HepG2 (cell line): ENCODE data around the gene LTB4R2. TPM values are rescaled to one million over a fixed set of nuclear protein-coding genes. Genes with fewer than 3 reads are reported as not detected.

Source experiments
- ASH2L ChIP-seq: fragments of 300-600, 200-600 bp; sonication (generic); IDR thresholded peaks from 2 replicates; pipeline ENCODE4 v1.7.0; 2017; ENCODE audit warnings: low read depth, mild to moderate bottlenecking, moderate library complexity, mixed read lengths, low read length; ENCODE audit not compliant: insufficient read length
- ATF1 ChIP-seq: IDR thresholded peaks from 2 replicates; pipeline ENCODE4 v1.6.1; 2016; ENCODE audit warnings: mild to moderate bottlenecking, control low read depth
- BHLHE40 ChIP-seq: IDR thresholded peaks from 2 replicates; pipeline ENCODE4 v1.6.1; 2011; ENCODE audit warnings: low read length, improper control_type of control experiment
- BRCA1 ChIP-seq: sonication (generic); formaldehyde crosslinking; IDR thresholded peaks from 2 replicates; pipeline ENCODE4 v1.4.0; 2020; ENCODE audit warnings: missing genetic modification reagents
- GZF1 ChIP-seq: sonication (generic); formaldehyde crosslinking; IDR thresholded peaks from 2 replicates; pipeline ENCODE4 v1.5.1; 2020; ENCODE audit warnings: mild to moderate bottlenecking, missing genetic modification reagents
- KAT7 ChIP-seq: IDR thresholded peaks from 2 replicates; pipeline ENCODE4 v1.6.1; 2018; ENCODE audit warnings: borderline replicate concordance, missing compliant biosample characterization
- NCOA2 ChIP-seq: sonication (generic); formaldehyde crosslinking; IDR thresholded peaks from 2 replicates; pipeline ENCODE4 v1.8.0; 2022; ENCODE audit warnings: inconsistent platforms
- POGZ ChIP-seq: sonication (generic); formaldehyde crosslinking; IDR thresholded peaks from 2 replicates; pipeline ENCODE4 v1.4.0; 2020; ENCODE audit warnings: mild to moderate bottlenecking, missing genetic modification reagents
- RFX3 ChIP-seq: IDR thresholded peaks from 2 replicates; pipeline ENCODE4 v1.6.1; 2016; ENCODE audit warnings: missing biosample characterization, missing genetic modification reagents
- ZIK1 ChIP-seq: sonication (generic); formaldehyde crosslinking; IDR thresholded peaks from 2 replicates; pipeline ENCODE4 v1.5.0; 2020; ENCODE audit warnings: mild to moderate bottlenecking, low read depth, missing genetic modification reagents, borderline replicate concordance
- polyA plus RNA-seq, 8 experiments: library from polyadenylated mRNA; depleted of rRNA in 3 of 8; stranded (reverse) in 7 of 8; unstranded in 1 of 8; fragments of >200 nt; fragmentation: Illumina TruSeq in 4 of 8; extraction: Trizol in 4 of 8; gene quantifications; 2 replicates each; pipeline versions ENCODE4 v1.2.1 to v1.2.3, GENCODE V29; 2011 to 2016; ENCODE audit warnings: low read depth in 4 of 8, missing spikeins in 1 of 8, mixed read lengths in 1 of 8; ENCODE audit not compliant: insufficient read depth in 1 of 8
- total RNA-seq, 5 experiments: library from RNA; depleted of rRNA; stranded (reverse); fragments of >200 nt; fragmentation: Illumina TruSeq; extraction: Trizol; gene quantifications; 2 replicates each; pipeline ENCODE4 v1.2.3, GENCODE V29; 2016; ENCODE audit warnings: low read depth in 1 of 5
- TF ChIP-seq, protein P1 (sequence below), 2 experiments: sonication (generic) in 1 of 2; formaldehyde crosslinking in 1 of 2; IDR thresholded peaks; 2 replicates each; pipeline versions ENCODE4 v1.6.1 to v1.9.0; 2014 to 2022; ENCODE audit warnings: antibody characterized with exemption in 1 of 2, borderline replicate concordance in 1 of 2, inconsistent platforms in 1 of 2, low read depth in 1 of 2, missing genetic modification reagents in 1 of 2
- TF ChIP-seq, protein P2 (sequence below): sonication (generic); formaldehyde crosslinking; IDR thresholded peaks from 2 replicates; pipeline ENCODE4 v1.4.0; 2020; ENCODE audit warnings: low read depth, missing genetic modification reagents
- TF ChIP-seq, protein P3 (sequence below): sonication (generic); formaldehyde crosslinking; IDR thresholded peaks from 2 replicates; pipeline ENCODE4 v1.4.0; 2020; ENCODE audit warnings: missing genetic modification reagents
- TF ChIP-seq, protein P4 (sequence below): sonication (generic); formaldehyde crosslinking; IDR thresholded peaks from 2 replicates; pipeline ENCODE4 v1.8.1; 2023; ENCODE audit warnings: mild to moderate bottlenecking, missing genetic modification reagents

Gene LTB4R2
- total and polyA plus RNA-seq, 2 of the 13 experiments (the other 11 are each of a cell fraction or from before 2014, with no cell fraction given): 3.9 to 6.9 TPM

DNA sequence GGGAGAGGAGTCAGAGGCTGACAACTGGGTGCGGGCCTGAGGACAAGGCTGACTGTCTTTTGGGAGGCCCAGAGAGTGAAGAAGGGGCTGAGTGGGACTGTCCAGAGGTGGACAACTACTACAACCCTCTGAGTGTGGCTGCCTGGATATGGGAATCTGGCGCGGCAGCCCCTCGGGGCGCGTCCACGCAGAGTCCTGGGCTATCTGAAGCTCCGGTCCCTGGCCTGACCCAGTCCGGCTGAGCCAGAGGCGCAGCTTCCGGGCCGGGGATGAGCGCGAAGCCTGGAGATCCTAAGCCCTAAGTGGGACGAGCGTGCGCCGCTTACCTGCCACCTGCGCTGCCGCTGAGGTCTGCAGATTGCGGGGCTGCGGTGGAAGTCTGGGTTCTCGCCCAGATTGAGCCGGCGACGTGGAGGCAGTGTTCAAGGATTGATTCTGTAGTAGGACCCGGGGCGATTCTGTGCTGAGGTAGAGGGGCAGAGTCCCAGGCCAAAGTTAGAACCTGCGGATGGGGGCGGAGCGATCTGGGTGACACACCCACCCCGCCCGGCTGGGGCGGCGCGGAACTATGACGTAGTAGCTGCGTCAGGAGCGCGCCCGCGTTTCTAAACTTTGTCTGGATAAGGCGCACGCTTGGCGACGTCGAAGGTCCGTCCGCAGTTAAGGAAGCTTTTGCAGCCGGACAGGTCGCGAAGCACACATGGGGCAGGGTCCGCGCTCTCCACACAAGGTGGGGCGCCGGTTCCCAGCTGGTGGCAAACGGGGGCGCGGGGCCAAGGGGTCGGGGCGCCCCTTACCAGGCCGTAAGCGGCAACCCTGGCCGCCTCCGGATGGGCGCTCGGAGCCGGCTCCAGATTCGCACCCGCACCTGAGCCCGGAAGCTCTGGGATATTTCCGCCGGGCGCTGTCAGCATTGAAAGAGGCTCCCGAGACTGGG is 10.4 kb upstream of the LTB4R2 start, which contains the start of the genes DHRS1 and NOP9 (continued):
- TF ChIP-seq, protein P1, sequence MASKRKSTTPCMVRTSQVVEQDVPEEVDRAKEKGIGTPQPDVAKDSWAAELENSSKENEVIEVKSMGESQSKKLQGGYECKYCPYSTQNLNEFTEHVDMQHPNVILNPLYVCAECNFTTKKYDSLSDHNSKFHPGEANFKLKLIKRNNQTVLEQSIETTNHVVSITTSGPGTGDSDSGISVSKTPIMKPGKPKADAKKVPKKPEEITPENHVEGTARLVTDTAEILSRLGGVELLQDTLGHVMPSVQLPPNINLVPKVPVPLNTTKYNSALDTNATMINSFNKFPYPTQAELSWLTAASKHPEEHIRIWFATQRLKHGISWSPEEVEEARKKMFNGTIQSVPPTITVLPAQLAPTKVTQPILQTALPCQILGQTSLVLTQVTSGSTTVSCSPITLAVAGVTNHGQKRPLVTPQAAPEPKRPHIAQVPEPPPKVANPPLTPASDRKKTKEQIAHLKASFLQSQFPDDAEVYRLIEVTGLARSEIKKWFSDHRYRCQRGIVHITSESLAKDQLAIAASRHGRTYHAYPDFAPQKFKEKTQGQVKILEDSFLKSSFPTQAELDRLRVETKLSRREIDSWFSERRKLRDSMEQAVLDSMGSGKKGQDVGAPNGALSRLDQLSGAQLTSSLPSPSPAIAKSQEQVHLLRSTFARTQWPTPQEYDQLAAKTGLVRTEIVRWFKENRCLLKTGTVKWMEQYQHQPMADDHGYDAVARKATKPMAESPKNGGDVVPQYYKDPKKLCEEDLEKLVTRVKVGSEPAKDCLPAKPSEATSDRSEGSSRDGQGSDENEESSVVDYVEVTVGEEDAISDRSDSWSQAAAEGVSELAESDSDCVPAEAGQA (IDR thresholded peaks at IDR 0.05; ENCODE audit: low read depth): peak; percentile 99
- TF ChIP-seq, protein P1 (CRISPR knock-in tag; IDR thresholded peaks at IDR 0.05; ENCODE audit: borderline replicate concordance): no peak
- TF ChIP-seq GZF1 (CRISPR knock-in tag): peak; percentile 86
- no peak for TF ChIP-seq ATF1 (CRISPR knock-in tag)
- TF ChIP-seq, protein P2, sequence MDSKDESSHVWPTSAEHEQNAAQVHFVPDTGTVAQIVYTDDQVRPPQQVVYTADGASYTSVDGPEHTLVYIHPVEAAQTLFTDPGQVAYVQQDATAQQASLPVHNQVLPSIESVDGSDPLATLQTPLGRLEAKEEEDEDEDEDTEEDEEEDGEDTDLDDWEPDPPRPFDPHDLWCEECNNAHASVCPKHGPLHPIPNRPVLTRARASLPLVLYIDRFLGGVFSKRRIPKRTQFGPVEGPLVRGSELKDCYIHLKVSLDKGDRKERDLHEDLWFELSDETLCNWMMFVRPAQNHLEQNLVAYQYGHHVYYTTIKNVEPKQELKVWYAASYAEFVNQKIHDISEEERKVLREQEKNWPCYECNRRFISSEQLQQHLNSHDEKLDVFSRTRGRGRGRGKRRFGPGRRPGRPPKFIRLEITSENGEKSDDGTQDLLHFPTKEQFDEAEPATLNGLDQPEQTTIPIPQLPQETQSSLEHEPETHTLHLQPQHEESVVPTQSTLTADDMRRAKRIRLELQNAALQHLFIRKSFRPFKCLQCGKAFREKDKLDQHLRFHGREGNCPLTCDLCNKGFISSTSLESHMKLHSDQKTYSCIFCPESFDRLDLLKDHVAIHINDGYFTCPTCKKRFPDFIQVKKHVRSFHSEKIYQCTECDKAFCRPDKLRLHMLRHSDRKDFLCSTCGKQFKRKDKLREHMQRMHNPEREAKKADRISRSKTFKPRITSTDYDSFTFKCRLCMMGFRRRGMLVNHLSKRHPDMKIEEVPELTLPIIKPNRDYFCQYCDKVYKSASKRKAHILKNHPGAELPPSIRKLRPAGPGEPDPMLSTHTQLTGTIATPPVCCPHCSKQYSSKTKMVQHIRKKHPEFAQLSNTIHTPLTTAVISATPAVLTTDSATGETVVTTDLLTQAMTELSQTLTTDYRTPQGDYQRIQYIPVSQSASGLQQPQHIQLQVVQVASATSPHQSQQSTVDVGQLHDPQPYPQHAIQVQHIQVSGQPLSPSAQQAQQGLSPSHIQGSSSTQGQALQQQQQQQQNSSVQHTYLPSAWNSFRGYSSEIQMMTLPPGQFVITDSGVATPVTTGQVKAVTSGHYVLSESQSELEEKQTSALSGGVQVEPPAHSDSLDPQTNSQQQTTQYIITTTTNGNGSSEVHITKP (CRISPR knock-in tag): peak; percentile 68; the same call in 1 of the 2 replicates
- peak; percentile 93 for TF ChIP-seq KAT7
- peak; percentile 99 for TF ChIP-seq POGZ (CRISPR knock-in tag)
- peak; percentile 99 for TF ChIP-seq BRCA1
- TF ChIP-seq NCOA2 (CRISPR knock-in tag): peak; percentile 64; the same call in 1 of the 2 replicates
- TF ChIP-seq, protein P3, sequence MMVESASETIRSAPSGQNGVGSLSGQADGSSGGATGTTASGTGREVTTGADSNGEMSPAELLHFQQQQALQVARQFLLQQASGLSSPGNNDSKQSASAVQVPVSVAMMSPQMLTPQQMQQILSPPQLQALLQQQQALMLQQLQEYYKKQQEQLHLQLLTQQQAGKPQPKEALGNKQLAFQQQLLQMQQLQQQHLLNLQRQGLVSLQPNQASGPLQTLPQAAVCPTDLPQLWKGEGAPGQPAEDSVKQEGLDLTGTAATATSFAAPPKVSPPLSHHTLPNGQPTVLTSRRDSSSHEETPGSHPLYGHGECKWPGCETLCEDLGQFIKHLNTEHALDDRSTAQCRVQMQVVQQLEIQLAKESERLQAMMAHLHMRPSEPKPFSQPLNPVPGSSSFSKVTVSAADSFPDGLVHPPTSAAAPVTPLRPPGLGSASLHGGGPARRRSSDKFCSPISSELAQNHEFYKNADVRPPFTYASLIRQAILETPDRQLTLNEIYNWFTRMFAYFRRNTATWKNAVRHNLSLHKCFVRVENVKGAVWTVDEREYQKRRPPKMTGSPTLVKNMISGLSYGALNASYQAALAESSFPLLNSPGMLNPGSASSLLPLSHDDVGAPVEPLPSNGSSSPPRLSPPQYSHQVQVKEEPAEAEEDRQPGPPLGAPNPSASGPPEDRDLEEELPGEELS (CRISPR knock-in tag): peak; percentile 86
- TF ChIP-seq ZIK1 (CRISPR knock-in tag): peak; percentile 88
- peak; percentile 99 for TF ChIP-seq ASH2L
- TF ChIP-seq, protein P4, sequence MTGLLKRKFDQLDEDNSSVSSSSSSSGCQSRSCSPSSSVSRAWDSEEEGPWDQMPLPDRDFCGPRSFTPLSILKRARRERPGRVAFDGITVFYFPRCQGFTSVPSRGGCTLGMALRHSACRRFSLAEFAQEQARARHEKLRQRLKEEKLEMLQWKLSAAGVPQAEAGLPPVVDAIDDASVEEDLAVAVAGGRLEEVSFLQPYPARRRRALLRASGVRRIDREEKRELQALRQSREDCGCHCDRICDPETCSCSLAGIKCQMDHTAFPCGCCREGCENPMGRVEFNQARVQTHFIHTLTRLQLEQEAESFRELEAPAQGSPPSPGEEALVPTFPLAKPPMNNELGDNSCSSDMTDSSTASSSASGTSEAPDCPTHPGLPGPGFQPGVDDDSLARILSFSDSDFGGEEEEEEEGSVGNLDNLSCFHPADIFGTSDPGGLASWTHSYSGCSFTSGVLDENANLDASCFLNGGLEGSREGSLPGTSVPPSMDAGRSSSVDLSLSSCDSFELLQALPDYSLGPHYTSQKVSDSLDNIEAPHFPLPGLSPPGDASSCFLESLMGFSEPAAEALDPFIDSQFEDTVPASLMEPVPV: peak; percentile 92
- TF ChIP-seq RFX3 (CRISPR knock-in tag): no peak
- no peak; the same call in 1 of the 2 replicates for TF ChIP-seq BHLHE40
